ENCODE results near the gene PIF1.

GRCh38 chr15:64841060-64841343 lies 15.6 kb upstream of the PIF1 start:
- TF ChIP-seq SUZ12 (IDR thresholded peaks at IDR 0.05; ENCODE audit: extremely low read depth, insufficient read depth, insufficient read length) (no peak), ZNF274 (IDR thresholded peaks at IDR 0.05; ENCODE audit: low read depth, low read length) (no peak), YY1 (IDR thresholded peaks at IDR 0.05; ENCODE audit: insufficient read depth, insufficient read length) (no peak)

Measured in NT2/D1 (cell line).